ENCODE data around the gene FKBP15.

DNA sequence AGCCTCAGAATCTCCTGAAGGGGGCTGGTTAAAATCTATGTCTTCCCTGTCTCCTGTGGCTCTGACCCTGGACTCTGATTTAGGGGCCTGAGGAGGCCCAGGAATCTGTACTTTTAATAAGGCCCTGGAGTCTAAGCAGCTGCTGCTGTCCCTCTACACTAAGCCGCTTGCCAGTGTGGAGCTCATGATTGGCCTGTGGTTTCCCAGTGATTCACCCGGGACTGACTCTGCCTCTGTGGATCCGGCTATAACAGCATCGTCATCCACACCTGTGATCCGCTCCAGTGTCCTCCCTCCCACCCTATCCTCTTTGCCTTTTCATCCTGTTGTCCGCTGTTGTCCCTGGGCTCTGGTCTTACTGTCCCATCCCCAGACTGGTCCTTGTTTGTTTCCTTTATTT lies 66.6 kb downstream of the FKBP15 start:
- TF ChIP-seq POLR2AphosphoS5 (IDR thresholded peaks at IDR 0.05; ENCODE audit: insufficient read depth, low read depth, low read length) (no peak), EZH2 (IDR thresholded peaks at IDR 0.05; ENCODE audit: borderline replicate concordance, low read depth, low read length, severe bottlenecking) (no peak), POLR2A (IDR thresholded peaks at IDR 0.05; ENCODE audit: low read depth, low read length) (no peak), MYC (IDR thresholded peaks at IDR 0.05; ENCODE audit: low read depth, low read length) (no peak), JUN (IDR thresholded peaks at IDR 0.05; ENCODE audit: borderline replicate concordance, insufficient read depth, insufficient read length, low read depth) (no peak), GATA2 (IDR thresholded peaks at IDR 0.05; ENCODE audit: insufficient read depth, insufficient read length, low read depth, low read length) (no peak), FOS (IDR thresholded peaks at IDR 0.05; ENCODE audit: borderline replicate concordance, insufficient read depth, low read length) (no peak)
- TF ChIP-seq, protein P1, sequence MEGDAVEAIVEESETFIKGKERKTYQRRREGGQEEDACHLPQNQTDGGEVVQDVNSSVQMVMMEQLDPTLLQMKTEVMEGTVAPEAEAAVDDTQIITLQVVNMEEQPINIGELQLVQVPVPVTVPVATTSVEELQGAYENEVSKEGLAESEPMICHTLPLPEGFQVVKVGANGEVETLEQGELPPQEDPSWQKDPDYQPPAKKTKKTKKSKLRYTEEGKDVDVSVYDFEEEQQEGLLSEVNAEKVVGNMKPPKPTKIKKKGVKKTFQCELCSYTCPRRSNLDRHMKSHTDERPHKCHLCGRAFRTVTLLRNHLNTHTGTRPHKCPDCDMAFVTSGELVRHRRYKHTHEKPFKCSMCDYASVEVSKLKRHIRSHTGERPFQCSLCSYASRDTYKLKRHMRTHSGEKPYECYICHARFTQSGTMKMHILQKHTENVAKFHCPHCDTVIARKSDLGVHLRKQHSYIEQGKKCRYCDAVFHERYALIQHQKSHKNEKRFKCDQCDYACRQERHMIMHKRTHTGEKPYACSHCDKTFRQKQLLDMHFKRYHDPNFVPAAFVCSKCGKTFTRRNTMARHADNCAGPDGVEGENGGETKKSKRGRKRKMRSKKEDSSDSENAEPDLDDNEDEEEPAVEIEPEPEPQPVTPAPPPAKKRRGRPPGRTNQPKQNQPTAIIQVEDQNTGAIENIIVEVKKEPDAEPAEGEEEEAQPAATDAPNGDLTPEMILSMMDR (IDR thresholded peaks at IDR 0.05; ENCODE audit: extremely low read depth in 1 of 2, insufficient read depth in 1 of 2, low read depth in 1 of 2, low read length in 2 of 2): no peak
- TF ChIP-seq, protein P2, sequence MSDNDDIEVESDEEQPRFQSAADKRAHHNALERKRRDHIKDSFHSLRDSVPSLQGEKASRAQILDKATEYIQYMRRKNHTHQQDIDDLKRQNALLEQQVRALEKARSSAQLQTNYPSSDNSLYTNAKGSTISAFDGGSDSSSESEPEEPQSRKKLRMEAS (IDR thresholded peaks at IDR 0.05; ENCODE audit: insufficient read depth, insufficient read length): no peak

Data from endothelial cell of umbilical vein (primary cell).